ENCODE results near the gene LRRFIP2. TPM values are rescaled to one million over a fixed set of nuclear protein-coding genes. Genes with fewer than 3 reads are reported as not detected.

Gene LRRFIP2
- total RNA-seq, 4 donors from 2014 or later: 67.1 to 102 (median 83.1) TPM

DNA sequence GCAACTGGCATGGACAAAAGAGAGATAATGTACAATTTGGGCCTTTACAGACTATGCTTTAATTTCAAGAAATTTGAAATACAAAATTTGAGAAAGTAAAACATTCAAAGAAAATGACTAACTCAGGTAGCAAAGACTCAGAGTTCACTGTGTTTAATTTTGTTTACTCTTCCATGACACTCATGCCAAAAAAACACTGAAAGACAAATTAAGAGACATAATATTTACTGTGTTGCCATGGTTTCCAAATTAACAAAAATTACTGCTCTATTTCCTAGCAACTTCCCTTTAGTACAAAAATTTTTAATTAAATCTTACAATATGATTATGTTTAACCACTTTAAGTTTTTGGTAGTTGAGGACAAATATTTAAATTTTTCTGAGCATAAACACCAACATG lies 29.6 kb downstream of the LRRFIP2 start:
- no peak for TF ChIP-seq POLR2A (IDR thresholded peaks at IDR 0.05)
- TF ChIP-seq, protein P1, sequence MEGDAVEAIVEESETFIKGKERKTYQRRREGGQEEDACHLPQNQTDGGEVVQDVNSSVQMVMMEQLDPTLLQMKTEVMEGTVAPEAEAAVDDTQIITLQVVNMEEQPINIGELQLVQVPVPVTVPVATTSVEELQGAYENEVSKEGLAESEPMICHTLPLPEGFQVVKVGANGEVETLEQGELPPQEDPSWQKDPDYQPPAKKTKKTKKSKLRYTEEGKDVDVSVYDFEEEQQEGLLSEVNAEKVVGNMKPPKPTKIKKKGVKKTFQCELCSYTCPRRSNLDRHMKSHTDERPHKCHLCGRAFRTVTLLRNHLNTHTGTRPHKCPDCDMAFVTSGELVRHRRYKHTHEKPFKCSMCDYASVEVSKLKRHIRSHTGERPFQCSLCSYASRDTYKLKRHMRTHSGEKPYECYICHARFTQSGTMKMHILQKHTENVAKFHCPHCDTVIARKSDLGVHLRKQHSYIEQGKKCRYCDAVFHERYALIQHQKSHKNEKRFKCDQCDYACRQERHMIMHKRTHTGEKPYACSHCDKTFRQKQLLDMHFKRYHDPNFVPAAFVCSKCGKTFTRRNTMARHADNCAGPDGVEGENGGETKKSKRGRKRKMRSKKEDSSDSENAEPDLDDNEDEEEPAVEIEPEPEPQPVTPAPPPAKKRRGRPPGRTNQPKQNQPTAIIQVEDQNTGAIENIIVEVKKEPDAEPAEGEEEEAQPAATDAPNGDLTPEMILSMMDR (IDR thresholded peaks at IDR 0.05): no peak
- no peak overlapping the region for H3K4me3 ChIP-seq (ENCODE audit: low read depth, poor library complexity, severe bottlenecking)
- DNase-seq (ENCODE audit: low spot score in 2 of 2): no peak
- intact Hi-C loops (cut with DNase I; ENCODE audit: low total_unique reads): no loop called here

DNA sequence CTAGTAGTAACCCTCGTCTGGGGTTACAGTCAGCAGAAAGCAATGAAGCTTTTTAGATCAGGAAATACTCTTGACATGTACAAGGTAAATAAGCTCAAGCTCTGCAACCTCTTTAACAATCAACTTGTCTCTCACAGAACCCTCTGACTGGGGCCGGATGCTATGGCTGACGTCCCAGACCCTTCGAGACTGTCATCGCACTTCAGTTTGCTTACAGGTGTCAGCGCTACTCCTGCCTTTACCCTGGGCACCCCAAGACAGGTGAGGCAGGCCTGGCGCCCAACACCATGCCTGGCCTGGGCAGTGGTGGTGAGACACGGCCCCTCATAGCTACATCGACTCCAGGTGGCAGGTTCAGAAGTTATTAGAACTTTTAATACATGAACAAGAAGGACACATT lies 30.6 kb downstream of the LRRFIP2 start:
- no peak for TF ChIP-seq POLR2A (IDR thresholded peaks at IDR 0.05)
- TF ChIP-seq, protein P1 (IDR thresholded peaks at IDR 0.05): no peak
- intact Hi-C loops (cut with DNase I; ENCODE audit: low total_unique reads): no loop called here
- no peak for DNase-seq (ENCODE audit: low spot score in 2 of 2)
- H3K4me3 ChIP-seq (ENCODE audit: low read depth, poor library complexity, severe bottlenecking): no peak overlapping the region
- WGBS, 2 donors: 93 to 97% methylated on average over 9 of the region's 9 CpGs

DNA sequence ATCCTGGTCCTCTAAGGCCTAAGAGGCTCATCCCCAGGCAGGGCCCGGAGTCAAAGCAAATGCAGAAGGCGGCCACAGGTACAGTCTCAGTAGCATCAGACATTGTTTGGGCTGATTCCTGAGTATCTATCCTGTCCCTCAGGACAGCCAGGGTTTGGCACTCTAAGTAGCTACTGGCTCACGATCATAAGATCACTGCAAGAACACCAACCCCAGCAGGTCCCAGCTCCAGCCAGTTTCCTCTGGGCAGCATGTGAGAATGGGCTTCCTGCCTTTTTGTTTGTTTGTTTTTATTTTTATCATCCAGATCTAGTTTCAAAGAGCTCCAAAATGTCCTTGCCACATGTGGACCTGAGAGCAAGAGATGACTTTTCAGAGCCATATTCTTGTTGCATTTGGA lies 32.7 kb downstream of the LRRFIP2 start:
- intact Hi-C loops (cut with DNase I; ENCODE audit: low total_unique reads): no loop called here
- 91 to 93% methylated on average over 3 of the region's 3 CpGs for WGBS, 2 donors
- no peak overlapping the region for H3K4me3 ChIP-seq (ENCODE audit: low read depth, poor library complexity, severe bottlenecking)
- no peak for DNase-seq (ENCODE audit: low spot score in 2 of 2)
- no peak for TF ChIP-seq POLR2A (IDR thresholded peaks at IDR 0.05)
- TF ChIP-seq, protein P1 (IDR thresholded peaks at IDR 0.05): no peak

DNA sequence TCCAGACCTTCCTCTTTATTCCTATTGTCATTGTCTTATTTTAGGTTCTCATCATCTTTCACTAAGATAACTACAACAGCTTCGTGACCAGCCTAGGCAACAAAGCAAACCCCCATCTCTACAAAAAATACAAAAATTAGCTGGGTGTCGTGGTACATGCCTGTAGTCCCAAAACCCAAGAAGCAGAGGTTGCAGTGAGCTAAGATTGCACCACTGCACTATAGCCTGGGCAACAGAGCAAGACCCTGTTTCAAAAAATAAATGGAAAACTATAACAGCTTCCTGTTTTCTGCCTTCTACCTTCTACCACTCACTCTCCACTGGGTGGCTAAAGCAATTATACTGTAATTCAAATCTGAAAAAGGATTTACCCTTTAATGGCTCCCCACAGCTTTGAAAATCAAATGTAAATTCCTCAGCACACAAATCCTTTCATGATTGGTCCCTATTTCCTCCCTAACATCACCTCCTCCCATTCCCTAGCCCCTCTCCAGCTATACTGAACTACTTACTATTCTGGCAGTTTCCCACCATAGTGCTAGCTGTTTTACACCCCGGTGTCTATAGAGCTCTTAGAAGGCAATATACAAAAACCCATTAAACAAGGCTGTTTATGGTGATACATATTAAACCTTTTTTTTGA lies 33.4 kb downstream of the LRRFIP2 start:
- TF ChIP-seq POLR2A (IDR thresholded peaks at IDR 0.05): no peak
- no peak for DNase-seq (ENCODE audit: low spot score in 2 of 2)
- 94 to 96% methylated on average over 3 of the region's 3 CpGs for WGBS, 2 donors
- no peak overlapping the region for H3K4me3 ChIP-seq (ENCODE audit: low read depth, poor library complexity, severe bottlenecking)
- intact Hi-C loops (cut with DNase I; ENCODE audit: low total_unique reads): no loop called here

DNA sequence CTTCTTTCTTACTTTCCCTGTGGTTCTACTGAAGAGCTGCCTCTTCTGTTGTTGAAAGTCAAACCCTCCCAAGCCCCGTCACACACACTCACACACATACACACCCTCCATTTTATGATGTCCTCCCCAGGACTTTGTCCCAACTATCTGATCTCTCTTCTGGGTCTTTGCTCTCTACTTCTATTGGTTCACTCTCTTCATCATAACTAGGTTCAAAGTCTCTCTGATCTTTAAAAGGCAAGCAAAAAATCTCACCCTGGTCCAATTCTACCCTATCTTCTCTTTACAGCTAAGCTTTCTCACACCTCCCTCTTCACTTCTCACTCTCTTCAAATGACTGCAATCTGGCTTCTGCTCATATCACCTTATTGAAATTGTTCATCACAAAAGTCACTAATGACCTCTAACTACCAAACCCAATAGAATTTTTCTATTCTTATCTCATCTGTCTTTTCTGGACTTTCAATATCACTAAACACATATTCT lies 34.8 kb downstream of the LRRFIP2 start:
- no peak overlapping the region for H3K4me3 ChIP-seq (ENCODE audit: low read depth, poor library complexity, severe bottlenecking)
- 94 to 95% methylated on average over 1 of the region's 1 CpG for WGBS, 2 donors
- no peak for DNase-seq (ENCODE audit: low spot score in 2 of 2)
- TF ChIP-seq, protein P1 (IDR thresholded peaks at IDR 0.05): no peak
- TF ChIP-seq POLR2A (IDR thresholded peaks at IDR 0.05): no peak
- intact Hi-C loops (cut with DNase I; ENCODE audit: low total_unique reads): no loop called here

DNA sequence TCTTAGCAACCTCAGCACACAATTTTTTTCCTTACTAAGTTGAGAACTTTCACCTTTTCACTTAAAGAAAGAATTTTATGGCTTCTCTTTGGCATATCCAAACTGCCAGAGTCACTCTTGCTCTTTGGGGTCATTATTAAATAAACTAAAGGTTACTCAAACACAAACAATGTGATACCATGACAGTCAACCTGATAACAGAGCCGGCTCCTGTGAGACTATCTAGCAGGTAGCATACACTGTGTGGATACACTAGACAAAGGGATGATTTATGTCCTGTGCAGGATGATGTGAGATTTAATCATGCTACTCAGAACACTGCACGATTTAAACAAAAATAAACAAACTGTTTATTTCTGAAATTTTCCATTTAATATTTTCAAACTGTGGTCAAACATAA lies 35.6 kb downstream of the LRRFIP2 start:
- DNase-seq (ENCODE audit: low spot score in 2 of 2): no peak
- no peak for TF ChIP-seq POLR2A (IDR thresholded peaks at IDR 0.05)
- TF ChIP-seq, protein P1 (IDR thresholded peaks at IDR 0.05): no peak
- no peak overlapping the region for H3K4me3 ChIP-seq (ENCODE audit: low read depth, poor library complexity, severe bottlenecking)
- intact Hi-C loops (cut with DNase I; ENCODE audit: low total_unique reads): no loop called here
- WGBS, 2 donors: 49 to 55% methylated on average over 2 of the region's 2 CpGs

All from lower leg skin (tissue), 4 donors.